Large intestine (tissue), 3 donors: ENCODE results near the gene FAM24B. TPM values are rescaled to one million over a fixed set of nuclear protein-coding genes. Genes with fewer than 3 reads are reported as not detected.
"Not testable (repeated sequence)": the region's sequence is repeated elsewhere in the genome, so short reads cannot be mapped to it uniquely, and the experiment has no call there.

Experiments
- DNase-seq, 2 donors: peaks; one replicate each; pipeline versions ENCODE4 v3.0.0 to v3.0.0-alpha.2; 2013
- H3K27ac ChIP-seq: one replicate; pipeline ENCODE4 v1.5.1; 2013; ENCODE audit warnings: low read length
- H3K27me3 ChIP-seq: 2 replicates; pipeline ENCODE4 v1.6.1; 2013; ENCODE audit warnings: low read length; ENCODE audit not compliant: control insufficient read depth, insufficient read depth
- H3K36me3 ChIP-seq: 2 replicates; pipeline ENCODE4 v1.6.1; 2013; ENCODE audit warnings: low read length; ENCODE audit not compliant: control insufficient read depth, insufficient read depth
- H3K4me1 ChIP-seq: one replicate; pipeline ENCODE4 v1.6.1; 2013; ENCODE audit warnings: low read length; ENCODE audit not compliant: control insufficient read depth, insufficient read depth
- H3K4me3 ChIP-seq: one replicate; pipeline ENCODE4 v1.5.1; 2013; ENCODE audit warnings: low read length
- H3K9me3 ChIP-seq: one replicate; pipeline ENCODE4 v1.6.1; 2013; ENCODE audit warnings: mild to moderate bottlenecking, low read depth, low read length, moderate library complexity; ENCODE audit not compliant: control insufficient read depth
- WGBS: methylation state at CpG from one replicate; pipeline ENCODE4 v1.1.5; 2013; ENCODE audit warnings: low lambda C conversion rate; ENCODE audit not compliant: insufficient coverage; 5-methylcytosine and 5-hydroxymethylcytosine counted together
- polyA plus RNA-seq: library from polyadenylated mRNA; unstranded; fragments of 120-200 nt; gene quantifications from one replicate; pipeline ENCODE4 v1.2.1, GENCODE V29; 2013

The FAM24B gene
- polyA plus RNA-seq, 1 donor, result 4.1 TPM

DNA sequence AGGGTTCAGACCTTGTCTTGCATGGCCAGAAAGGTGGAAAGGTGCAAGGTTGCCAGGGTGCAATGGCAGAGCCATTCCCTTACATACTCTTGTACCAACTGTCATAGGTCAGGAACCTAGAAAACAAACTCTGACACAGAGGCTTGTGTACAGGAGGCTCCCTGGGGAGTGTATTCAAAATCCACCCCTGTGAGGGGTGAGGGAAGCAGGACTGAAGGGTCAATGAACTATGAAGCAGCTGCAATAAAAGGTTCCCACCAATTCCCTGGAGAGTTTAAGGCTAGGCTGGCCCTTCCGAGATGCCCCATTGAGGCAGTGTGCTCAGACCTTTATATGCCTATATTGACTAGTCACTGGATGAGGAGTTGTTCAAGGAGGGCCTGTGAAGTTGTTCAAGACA is 19.9 kb downstream of the FAM24B start:
- no CpG with 5 or more reads among the region's 1 CpG for WGBS
- H3K4me1 ChIP-seq, result no peaks in the 10 kb centered on the region
- DNase-seq, result no peak

DNA sequence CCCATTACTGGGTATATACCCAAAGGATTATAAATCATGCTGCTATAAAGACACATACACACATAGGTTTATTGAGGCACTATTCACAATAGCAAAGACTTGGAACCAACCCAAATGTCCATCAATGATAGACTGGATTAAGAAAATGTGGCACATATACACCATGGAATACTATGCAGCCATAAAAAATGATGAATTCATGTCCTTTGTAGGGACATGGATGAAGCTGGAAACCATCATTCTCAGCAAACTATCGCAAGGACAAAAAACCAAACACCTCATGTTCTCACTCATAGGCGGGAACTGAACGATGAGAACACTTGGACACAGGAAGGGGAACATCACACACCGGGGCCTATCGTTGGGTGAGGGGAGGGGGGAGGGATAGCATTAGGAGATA is 21.3 kb downstream of the FAM24B start:
- DNase-seq, H3K36me3 ChIP-seq, H3K27me3 ChIP-seq, H3K27ac ChIP-seq, H3K4me3 ChIP-seq, H3K9me3 ChIP-seq, H3K4me1 ChIP-seq: not testable (repeated sequence)
- no CpG with 5 or more reads among the region's 5 CpGs for WGBS

More for the DNA sequence above, 19.9 kb downstream of the FAM24B start:
- H3K27me3 ChIP-seq, result no peaks in the 10 kb centered on the region
- no peak overlapping the region for H3K27ac ChIP-seq
- no peaks in the 10 kb centered on the region for H3K9me3 ChIP-seq
- H3K4me3 ChIP-seq, result no peak overlapping the region
- H3K36me3 ChIP-seq, result no peaks in the 10 kb centered on the region

DNA sequence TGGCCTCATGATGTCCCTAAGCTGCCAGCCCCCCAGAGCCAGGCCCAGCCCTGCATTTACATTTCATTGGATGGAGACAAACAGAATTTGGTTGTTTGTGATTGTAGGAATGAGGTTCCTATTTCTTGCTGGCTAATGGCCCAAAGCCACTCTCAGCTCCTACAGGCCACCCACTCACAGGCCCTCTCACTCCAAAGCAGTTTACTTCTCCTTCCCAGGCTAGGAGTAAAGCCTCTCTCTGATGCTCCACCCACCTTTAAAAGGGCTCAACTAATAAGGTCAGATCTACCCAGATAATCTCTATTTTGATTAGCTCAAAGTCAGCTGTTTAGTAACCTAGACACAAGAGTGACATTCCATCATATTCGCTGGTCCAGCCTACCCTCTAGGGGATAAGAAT is 22.5 kb downstream of the FAM24B start:
- Histone ChIP-seq H3K4me3 (no peak overlapping the region), H3K9me3 (no peaks in the 10 kb centered on the region), H3K27ac (no peak overlapping the region), H3K27me3 (no peaks in the 10 kb centered on the region), H3K36me3 (peaks cover 3% of the 10 kb centered on the region), H3K4me1 (no peaks in the 10 kb centered on the region)
- no peak for DNase-seq
- no CpG with 5 or more reads among the region's 1 CpG for WGBS

DNA sequence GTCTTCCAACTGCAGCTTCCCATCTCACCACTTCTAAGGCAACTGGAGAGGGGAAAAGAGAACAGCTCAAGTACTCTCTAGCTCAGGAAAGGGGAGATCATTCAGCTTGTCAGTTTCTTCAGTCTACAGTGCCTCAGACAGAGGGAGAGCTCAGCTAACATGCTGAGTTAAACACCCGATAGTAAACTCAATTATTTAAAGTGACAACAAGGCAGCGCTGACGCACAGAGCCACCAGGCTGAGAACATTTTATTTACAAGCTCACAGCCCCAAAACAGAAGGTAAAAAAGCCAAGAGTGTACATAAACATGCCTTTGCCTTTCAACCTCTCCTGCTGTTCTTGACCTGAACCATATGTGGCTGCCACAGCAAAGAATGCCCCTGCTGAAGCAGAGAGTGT is 23.6 kb downstream of the FAM24B start:
- no CpG with 5 or more reads among the region's 3 CpGs for WGBS
- no peaks in the 10 kb centered on the region for H3K9me3 ChIP-seq
- no peaks in the 10 kb centered on the region for H3K27me3 ChIP-seq
- H3K4me1 ChIP-seq, result no peaks in the 10 kb centered on the region
- DNase-seq, result no peak
- peaks cover 3% of the 10 kb centered on the region for H3K36me3 ChIP-seq
- H3K27ac ChIP-seq, result no peak overlapping the region
- no peak overlapping the region for H3K4me3 ChIP-seq

DNA sequence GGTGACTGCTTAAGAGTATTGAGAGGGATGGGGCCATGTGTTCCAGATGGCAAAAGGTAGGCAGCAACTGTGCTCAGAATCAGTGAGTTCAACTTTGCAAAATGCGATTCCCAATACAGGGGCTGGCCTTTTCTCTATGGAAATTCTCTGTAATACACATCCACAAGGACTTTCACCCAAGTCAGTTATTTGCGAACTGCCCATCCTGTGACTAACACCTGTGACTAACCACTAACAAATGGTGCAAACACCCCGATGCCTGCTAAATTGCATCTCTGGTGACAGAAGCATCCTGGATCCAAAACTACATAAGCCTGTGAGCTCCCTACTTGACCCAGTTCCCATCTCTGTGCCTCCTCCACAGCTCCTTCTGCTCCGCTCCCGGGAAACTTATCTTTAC is 24.7 kb downstream of the FAM24B start:
- H3K9me3 ChIP-seq, result no peaks in the 10 kb centered on the region
- H3K27ac ChIP-seq, result no peak overlapping the region
- no peak for DNase-seq
- no peaks in the 10 kb centered on the region for H3K27me3 ChIP-seq
- no CpG with 5 or more reads among the region's 5 CpGs for WGBS
- no peak overlapping the region for H3K4me3 ChIP-seq
- no peaks in the 10 kb centered on the region for H3K4me1 ChIP-seq
- H3K36me3 ChIP-seq, result peaks cover 3% of the 10 kb centered on the region

DNA sequence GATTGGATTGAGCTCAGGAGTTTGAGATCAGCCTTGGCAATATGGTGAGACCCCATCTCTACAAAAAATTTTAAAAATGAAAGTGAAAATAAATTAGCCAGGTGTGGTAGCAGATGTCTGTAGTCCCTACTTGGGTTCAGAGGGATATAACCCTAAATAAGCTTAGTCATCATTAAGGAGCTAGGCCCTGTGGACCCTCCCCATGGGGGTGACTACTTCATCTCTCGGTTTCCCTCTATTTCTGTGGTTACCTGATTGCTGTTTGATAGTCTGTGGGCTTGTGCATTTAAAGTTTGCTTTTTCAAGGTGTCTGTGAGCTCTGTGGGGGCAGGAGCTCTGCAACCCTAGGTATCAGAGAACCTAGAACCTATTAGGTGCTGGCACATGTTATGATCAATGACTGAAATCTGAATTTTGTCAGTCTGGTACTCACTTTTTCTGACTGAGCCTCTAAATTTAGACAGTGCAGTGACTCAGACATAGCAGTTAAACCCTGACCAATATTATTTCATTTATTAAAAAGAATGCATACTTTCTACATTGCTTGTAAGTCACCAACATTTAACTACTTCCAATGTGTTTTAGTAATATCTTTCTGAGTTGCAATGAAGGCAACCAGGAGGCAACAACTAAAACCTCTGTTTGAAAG is 25.6 kb downstream of the FAM24B start:
- no peaks in the 10 kb centered on the region for H3K27me3 ChIP-seq
- peaks cover 3% of the 10 kb centered on the region for H3K36me3 ChIP-seq
- no peak for DNase-seq
- H3K27ac ChIP-seq, result no peak overlapping the region
- no peaks in the 10 kb centered on the region for H3K9me3 ChIP-seq
- H3K4me1 ChIP-seq, result no peaks in the 10 kb centered on the region
- WGBS, result no CpG with 5 or more reads among the region's 1 CpG
- H3K4me3 ChIP-seq, result no peak overlapping the region

DNA sequence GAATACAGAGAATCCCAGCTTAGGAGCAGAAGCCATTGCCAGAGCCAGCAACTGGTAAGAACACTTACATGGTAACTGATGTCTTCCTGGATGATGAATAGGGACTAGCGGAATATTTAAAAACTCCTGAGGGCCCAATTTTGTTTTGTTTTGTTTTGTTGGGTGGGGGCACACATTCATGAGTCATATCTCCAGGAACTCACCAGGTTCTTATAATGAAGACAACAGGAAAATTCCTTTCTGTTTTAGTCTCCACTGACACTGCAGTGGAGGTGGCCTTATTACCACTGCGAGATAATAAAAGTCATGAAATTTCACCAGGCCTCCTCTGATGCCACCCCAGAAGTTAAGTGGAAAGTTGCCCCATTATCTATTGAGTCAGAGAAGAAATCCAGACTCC is 27.1 kb downstream of the FAM24B start:
- Histone ChIP-seq H3K36me3 (peaks cover 3% of the 10 kb centered on the region), H3K4me3 (no peak overlapping the region), H3K4me1 (no peaks in the 10 kb centered on the region), H3K27me3 (no peaks in the 10 kb centered on the region), H3K9me3 (no peaks in the 10 kb centered on the region), H3K27ac (no peak overlapping the region)
- no CpG with 5 or more reads among the region's 2 CpGs for WGBS
- DNase-seq, result no peak

DNA sequence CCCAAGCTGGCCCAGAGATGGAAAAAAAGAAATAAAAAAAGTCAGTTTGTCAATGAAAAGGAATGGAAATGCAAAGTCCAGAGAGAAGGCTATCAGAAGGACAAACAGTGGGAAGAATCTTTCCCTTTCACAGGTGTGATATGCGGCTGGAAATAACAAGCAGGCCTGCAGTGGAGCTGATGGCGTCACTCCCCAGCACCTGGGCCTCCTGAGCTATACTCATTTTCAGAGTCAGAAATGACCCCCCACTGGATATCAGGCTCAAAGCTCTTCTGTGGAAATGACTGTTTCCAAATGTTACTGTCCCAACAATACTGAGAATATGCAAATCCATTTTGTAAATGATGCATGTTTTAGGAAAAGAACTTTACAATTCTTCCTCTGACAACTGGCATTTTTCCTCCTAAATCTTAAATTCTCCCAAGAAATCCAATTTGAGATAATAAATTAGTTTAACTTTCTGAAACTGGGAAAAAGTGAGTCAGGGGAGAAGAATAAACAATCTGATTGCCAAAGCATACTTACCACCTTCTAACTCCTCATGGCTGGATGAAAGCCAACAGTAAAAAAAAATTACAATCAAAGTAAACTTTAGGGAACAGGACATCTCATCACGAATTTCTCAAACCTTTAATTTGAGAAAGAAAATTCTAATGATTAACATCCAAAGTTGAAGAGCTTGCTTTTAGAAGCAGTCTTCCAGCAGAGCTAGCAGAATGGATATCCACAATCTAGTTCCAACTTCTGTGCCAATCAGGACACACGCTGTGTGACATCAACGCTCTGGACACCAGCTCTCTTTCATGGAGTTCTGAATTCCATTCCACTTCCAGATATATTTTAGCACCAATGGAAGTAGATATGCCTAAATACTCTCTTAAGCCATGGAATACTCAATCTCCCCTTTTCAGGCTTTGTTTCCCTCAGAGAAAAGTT is 28.4 kb downstream of the FAM24B start:
- DNase-seq, result no peak
- Histone ChIP-seq H3K4me1 (no peaks in the 10 kb centered on the region), H3K36me3 (peaks cover 3% of the 10 kb centered on the region), H3K27me3 (no peaks in the 10 kb centered on the region), H3K4me3 (no peak overlapping the region), H3K9me3 (no peaks in the 10 kb centered on the region), H3K27ac (no peak overlapping the region)
- 40% methylated on average over 1 of the region's 5 CpGs for WGBS

DNA sequence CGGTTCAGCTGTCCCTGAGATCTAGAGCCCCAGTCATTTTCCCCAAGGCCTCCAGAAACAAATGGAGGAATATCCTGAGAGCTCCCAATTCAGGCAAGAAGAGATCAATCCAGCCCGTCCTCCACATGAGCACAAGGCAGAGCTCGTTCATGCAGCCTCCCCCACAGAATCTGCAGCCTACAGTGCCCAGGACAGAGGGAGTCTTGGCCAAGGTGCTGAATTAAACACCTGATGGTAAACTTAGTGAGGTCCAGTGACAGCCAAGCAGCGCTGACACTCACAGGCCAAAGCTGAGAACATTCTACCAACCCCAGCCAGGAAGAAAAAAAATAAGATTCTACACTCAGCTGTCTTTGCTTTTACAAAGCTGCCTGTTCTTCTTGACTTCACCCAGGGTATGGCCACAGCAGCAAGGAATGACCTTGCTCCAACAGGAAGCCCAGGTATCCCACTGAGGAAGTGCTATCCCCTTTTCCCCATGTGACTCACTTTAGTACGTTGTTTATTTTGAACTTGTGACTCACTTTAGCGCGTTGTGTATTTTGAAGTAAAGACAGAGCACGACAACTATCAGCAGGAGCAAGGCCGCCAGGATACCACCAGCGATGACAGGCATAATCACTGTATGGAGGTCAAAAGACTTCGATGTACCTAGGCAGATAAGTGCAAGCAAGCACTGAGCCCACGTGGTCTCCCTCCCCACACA is 29.3 kb downstream of the FAM24B start:
- Histone ChIP-seq H3K27me3 (no peaks in the 10 kb centered on the region), H3K4me3 (no peak overlapping the region), H3K4me1 (no peaks in the 10 kb centered on the region), H3K36me3 (peaks cover 3% of the 10 kb centered on the region), H3K9me3 (no peaks in the 10 kb centered on the region), H3K27ac (no peak overlapping the region)
- WGBS, result 40% methylated on average over 1 of the region's 12 CpGs
- DNase-seq, result no peak

DNA sequence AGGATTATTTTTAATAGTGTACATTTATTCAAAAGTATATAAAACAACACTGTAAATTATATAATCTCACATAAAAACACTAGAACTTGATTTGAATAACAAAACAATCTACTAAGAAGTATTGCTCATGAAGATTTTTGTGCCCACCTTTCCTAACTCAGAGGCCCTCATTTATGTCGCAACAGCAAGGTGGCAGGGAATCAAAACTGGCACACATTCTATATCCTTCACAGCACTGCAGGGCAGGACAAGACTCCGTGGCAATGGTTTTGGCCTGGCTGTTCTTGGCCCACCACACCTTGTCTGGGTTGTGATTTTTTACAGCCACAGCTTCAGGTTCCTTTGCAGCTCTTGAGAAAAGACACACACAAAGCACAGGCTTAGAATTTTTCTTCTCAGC is 30.3 kb downstream of the FAM24B start:
- Histone ChIP-seq H3K27me3 (no peaks in the 10 kb centered on the region), H3K27ac (no peak overlapping the region), H3K4me1 (no peaks in the 10 kb centered on the region), H3K9me3 (no peaks in the 10 kb centered on the region), H3K4me3 (no peak overlapping the region), H3K36me3 (peaks cover 3% of the 10 kb centered on the region)
- no peak for DNase-seq
- no CpG with 5 or more reads among the region's 2 CpGs for WGBS
